ENCODE measurements around the gene WASHC4.
"Not testable (repeated sequence)": the region's sequence is repeated elsewhere in the genome, so short reads cannot be mapped to it uniquely, and the experiment has no call there.

The WASHC4 gene

DNA sequence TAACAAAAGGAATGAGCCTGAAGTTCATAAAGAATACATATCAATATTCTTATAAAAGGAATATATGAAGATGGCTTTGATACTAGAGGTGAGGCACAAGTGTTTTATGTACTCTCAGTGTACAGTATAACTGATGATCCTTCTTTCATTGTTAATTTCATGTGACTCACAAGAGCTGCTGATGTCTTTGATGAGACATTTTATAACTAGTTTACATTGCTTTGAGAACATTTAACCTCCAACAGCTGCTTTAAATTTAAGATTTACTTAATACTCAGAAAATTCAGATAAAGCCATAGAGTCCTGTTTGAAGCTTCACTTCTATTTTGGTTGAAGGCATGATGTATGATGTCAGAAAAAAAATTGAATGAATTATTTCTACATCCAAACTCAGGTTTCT is 59.8 kb downstream of the WASHC4 start:
- DNase-seq, result no peak

DNA sequence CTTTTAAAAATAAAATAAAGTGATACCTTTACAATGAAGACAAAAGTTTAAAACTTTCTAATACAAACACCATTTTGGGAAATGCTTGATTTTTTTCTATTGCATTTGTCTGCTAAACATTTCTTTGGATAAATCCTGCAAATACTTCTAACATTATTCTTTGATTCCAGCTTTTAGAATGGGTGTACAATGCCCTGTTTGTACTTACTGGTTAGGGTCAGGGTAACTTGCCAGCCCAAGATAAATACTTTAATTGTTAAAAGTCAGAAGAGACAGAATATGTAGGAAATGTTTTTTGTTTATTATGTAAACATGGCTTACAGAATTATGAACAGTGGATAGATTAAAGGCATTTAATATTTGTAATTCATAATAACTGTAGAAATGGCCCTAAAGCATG is 60.5 kb downstream of the WASHC4 start:
- no peak for DNase-seq

DNA sequence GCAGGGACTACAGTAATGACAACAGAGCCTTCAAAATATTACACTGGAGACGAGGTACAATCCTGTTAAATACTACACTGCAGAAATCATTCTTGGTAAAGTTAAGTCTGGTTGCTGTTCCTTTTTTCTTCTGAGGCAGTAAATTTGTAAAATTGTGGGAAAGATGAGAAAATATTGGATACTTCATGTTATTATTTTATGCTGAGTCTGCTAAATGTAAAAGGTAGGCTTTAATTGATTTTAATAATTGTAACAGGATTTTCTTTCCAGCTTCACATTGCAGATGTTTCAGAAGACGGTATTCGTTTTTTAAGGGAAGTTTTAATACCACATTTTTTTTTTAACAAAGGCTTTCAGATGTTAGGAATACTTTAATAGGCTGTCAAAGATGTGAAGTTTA is 62.6 kb downstream of the WASHC4 start:
- no peak for DNase-seq

DNA sequence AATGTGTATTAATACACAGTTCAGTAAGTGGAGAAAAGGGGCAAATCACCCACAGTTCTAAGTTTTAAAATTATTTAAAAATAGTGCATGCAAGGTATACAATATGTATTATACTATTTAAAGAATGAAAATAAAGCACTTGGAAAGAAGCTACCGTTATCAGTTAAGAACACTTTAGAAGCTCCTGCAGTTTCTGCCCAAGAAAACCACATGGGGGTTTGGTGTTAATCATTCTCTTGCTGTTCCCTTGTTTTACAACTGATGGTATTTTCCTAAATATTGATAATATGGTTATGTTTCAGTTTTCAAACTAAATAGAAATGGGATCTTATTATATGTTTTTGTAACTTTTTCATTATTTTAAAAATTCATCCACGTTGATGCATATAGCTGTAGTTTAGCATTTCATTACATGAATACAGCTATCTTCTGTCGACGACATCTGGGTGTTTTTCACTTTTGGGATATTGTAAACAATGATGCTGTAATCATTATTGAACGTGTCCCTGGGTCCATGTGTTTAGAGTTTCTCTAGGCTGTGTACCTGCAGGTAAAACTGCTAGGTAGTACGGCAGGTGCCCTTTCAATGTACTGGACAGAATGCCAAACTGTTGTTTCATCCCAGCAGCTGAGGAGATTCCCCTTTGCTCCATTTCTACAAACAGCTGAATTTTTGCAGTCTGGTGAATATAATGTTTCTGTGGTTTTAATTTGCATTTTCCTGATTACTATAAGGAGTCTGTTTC is 64.3 kb downstream of the WASHC4 start:
- no peak for DNase-seq

DNA sequence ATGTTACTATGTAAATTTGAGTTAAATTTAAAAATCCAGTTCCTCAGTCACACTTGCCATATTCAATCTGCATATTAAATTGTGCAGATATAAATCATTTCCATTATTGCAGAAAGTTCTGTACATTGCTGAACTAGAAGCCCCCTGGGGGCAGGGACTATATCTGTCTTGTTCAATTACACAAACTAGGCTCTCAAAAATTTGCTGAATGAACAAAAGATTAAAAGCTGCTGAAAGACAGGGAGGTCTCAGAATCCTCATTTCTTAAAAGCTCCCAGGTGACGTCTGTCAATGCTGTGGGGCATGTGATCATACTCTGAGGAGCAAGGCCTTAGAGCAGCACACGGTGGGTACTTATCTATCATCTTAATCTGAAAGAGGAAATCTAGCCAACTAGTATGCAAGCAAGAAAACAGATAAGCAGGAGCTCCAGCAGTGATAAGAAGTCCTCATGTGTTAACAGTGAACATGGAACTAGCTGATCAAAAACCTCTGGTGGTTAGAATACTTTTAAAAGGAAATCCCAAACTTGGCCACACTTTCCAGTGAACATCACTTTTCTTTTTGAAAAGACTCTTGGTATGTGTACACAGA is 68.0 kb downstream of the WASHC4 start:
- DNase-seq, result no peak

DNA sequence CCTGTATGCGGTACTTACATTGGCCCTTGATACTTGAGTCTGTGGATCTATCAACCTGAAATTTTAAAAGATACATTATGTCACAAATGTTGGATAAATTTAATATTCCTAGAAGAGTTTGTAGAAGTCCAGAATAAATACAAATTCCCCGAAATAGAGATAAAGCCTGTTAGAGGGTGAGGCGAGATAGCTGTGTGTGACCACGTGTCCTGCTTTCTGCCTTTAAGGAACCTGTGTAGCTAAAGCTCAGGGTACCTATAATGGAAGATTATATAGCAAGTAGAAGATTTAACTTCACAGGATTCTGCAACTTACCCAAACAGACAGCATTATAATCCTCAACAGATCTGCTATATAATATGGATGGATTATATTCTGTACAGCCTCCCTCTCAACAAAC is 69.7 kb downstream of the WASHC4 start:
- no peak for DNase-seq

DNA sequence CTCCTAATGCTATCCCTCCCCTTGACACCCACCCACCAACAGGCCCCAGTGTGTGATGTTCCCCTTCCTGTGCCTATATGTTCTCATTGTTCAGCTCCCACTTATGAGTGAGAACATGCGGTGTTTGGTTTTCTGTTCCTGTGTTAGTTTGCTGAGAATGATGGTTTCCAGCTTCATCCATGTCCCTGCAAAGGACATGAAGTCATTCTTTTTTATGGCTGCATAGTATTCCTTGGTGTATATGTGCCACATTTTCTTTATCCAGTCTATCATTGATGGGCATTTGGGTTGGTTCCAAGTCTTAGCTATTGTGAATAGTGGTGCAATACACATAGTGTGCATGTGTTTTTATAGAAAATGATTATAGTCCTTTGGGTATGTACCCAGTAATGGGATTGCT is 71.6 kb downstream of the WASHC4 start:
- not testable (repeated sequence) for DNase-seq

DNA sequence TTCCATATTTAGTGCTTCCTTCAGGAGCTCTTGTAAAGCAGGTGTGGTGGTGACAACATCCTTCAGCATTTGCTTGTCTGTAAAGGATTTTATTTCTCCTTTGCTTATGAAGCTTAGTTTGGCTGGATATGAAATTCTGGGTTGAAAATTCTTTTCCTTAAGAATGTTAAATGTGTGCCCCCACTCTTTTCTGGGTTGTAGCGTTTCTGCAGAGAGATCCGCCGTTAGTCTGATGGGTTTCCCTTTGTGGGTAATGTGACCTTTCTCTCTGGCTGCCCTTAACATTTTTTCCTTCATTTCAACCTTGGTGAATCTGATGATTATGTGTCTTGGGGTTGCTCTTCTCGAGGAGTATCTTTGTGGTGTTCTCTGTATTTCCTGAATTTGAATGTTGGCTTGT is 75.9 kb downstream of the WASHC4 start:
- DNase-seq, result not testable (repeated sequence)

DNA sequence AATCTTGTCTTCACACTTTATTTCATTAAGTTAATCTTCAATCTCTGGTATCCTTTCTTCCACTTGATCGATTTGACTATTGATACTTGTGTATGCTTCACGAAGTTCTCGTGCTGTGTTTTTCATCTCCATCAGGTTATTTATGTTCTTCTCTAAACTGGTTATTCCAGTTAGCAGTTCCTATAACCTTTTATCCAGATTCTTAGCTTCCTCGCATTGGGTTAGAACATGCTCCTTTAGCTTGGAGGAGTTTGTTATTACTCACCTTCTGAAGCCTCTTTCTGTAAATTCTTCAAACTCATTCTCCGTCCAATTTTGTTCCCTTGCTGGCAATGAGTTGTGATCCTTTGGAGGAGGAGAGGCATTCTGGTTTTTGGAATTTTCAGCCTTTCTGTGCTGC is 76.4 kb downstream of the WASHC4 start:
- DNase-seq, result not testable (repeated sequence)

DNA sequence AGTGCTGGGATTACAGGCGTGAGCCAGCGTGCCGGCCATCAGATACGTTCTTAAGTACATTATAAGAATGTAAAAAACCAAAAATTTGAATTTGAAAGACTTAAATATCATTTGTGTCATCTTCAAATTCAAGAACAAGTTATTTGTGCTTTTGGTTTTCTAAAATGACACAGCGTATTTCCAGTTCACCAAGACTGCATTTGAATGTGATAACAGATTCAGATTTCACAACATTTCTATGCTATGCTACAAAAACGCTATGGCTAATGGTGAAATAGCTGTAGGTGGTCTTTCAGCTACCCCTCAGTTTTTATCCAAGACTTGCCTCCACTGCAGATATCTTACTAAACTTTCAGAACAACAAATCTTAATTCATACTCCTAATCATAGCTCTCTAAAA is 81.8 kb downstream of the WASHC4 start:
- DNase-seq, result no peak

DNA sequence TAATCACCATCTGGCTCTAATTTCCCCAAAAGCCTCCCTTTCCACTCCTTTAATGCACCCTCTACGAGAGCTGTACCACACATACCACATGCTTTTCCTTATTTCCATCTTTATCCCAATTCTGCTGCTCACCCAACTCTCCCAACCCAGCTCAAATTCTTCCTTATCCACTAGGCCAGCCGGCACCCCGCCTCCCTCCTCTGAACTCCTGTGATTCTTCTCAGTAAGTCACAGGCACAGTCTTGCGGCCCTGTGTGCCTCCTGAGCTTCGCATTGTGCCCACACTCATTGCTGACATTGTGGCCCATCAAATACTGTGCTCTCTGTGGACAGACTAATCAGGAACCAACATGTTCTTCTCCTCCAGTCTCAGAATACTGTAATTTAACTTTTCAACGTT is 83.0 kb downstream of the WASHC4 start:
- no peak for DNase-seq

DNA sequence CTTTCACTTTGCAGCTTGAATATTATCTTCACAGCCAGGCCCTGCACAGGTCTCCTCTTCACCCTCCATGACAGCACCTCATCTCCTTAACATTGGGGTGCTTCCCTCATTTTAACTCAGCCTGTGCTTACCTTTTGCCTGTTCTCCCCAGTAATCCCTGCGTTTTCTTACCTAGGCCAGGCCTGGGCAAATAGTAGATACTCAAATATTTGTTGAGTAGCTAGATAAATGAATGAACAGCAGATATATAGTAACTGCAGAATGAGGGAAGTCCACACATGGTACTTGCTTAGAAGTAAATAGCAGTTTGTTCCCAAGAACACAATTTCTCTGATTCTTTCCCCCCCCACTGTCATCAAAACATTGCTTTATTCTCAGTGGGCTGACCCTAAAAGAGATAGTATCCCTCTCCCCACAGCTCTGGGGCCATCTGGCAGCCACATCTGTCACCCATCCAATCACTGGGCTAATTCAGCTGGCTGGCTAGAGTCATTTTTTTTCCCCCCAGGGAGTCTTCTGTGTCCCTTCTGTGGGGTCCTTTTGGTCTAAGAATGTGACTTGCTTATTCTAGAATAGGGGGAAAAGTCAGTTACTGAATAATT is 85.2 kb downstream of the WASHC4 start:
- no peak for DNase-seq

DNA sequence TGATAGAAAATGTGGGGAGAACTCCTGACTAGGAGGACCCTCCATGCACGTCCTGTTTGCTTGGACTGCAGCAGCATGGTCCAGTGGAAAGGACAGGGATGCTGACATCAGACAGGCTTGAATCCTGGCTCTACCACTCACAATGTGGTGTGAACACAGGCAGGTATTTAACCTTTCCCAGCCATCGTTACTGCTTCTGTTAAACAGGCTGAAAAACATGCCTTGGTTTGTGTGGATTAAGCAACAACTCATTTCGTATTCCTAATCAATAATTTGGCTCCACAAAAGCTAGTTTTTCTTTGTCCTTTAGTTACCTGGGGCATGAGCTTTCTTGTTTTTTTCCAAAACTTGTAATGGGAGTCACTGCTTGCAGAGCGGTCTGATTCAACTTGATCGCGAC is 87.4 kb downstream of the WASHC4 start:
- DNase-seq, result no peak

DNA sequence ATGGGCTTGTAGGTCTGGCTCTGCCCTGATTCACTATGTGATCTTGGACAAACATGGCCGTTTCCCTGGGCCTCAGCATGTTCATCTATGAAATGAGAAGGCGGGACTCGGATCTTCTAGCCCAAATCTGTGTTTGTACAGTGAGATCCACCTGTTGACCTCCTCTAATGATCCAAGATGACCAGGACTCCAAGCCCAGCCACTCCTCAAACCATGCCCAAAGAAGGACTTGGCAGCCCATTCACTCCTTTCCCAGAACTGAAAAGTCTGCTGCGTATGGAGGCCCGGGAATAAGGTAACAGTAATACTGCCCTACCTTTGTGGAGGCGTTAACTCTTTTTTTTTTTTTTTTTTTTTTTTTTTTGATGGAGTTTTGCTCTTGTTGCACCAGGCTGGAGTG is 88.6 kb downstream of the WASHC4 start:
- no peak for DNase-seq

DNA sequence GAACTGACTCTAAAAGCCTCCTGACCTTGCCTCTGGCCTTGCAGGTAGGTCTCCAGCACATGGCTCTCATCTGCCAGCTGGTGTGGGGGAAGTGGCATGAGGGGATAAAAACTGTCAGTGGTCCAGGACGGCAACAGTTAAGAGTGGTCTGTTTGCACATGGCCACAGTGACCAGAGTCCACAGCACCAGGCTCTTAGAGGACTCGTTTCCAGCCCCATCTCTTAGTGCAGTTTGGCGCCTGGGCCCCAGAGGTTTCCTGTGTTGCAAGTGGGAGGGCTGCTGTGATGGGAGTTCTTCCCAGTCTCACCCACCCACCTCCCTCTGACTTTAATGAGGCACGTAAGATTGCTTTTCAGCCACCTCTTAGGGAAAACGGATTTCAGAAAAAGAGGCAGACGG is 91.4 kb downstream of the WASHC4 start:
- no peak for DNase-seq

DNA sequence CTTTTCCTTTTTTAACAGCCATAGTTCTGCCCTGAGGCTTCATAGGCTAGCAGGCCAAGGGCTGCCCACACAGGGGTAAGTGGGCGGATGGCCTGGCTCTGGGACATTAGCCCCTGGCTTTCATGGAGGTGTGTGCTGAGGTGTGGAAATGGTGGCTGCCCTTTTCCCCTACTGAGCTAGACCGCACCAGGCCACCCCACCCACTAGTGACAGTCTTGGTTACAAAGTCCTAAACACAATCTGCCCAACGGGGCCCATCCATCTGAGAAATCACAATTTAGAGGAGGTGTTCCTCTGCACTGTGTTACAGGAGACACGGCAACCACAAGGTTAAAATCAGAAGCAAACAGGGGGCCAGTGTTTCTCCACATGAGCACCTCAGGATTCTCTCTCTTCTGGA is 92.9 kb downstream of the WASHC4 start:
- DNase-seq, result no peak

DNA sequence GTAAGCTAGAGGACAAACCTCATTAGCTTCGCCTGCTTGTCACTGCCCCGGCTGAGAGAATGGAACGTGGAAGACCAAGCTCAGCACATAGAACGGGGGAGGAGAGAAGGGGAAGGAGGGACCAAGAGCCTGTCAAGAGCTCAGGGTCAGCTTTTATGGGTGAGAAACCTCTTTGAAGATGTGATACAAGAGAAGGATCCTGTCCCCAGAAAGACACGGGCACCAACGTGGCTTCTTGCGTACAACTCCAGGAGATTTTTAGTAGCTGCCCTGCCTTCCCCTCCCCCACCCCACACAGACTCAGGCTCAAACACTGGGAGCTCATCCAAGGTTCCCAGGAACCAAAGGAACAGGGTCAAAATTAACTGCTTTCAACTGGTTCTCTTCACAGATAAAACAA is 93.8 kb downstream of the WASHC4 start:
- no peak for DNase-seq

DNA sequence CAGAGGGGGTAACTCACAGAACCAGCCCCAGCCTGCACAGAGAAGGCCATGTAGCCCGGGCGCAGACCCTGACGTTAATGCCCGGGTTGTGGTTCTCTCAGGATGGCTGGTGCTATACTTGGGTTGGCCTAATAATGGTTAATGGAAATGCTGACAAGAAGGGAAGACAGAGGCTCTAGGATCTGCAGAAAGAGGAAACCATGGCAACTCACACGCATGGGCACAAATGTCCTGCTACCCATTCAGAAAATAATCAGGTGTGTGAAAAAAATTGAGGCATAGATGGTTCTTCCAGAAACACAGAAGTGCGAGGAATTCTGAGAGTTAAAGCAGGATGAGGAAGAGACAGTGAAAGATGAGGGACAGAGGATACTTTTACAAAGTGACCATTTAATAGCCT is 94.7 kb downstream of the WASHC4 start:
- DNase-seq, result no peak

DNA sequence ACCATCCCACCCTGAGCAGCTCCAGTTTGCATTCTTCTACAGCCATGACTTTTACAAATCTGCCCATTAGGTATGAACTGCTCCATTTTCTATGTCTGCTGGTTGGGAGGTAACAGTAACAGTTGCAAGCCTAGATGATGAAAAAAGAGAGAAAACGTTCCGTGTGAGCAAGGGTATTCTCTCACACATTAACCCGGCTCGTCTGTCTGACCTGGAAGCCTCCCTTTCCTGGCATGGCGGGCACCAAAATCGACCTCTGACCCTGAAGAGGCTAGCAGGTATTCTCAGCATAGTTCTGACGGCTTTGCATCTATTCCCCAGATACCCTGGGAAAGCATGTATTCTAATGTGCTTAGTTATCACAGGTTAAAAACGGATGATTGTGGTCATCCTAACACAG is 96.6 kb downstream of the WASHC4 start:
- DNase-seq, result no peak

DNA sequence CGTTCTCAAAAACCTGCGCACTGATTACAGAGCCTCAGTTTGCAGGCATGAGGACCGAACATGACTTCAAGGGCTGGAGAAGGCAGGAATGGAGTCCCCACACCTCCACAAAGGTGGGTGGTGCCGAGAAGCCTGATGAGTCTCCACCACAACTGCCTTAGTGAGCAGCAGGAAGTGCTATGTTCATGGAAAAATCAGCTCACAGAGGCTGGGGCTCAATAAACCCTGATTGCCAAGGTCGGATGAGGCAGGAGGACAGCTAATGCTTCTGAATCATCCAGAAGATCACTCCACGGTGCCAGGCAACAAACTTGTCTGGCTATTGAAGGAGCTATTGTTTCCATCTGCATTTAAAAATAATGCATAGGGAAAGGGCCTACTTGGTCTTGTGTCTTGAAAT is 97.4 kb downstream of the WASHC4 start:
- DNase-seq, result no peak

DNA sequence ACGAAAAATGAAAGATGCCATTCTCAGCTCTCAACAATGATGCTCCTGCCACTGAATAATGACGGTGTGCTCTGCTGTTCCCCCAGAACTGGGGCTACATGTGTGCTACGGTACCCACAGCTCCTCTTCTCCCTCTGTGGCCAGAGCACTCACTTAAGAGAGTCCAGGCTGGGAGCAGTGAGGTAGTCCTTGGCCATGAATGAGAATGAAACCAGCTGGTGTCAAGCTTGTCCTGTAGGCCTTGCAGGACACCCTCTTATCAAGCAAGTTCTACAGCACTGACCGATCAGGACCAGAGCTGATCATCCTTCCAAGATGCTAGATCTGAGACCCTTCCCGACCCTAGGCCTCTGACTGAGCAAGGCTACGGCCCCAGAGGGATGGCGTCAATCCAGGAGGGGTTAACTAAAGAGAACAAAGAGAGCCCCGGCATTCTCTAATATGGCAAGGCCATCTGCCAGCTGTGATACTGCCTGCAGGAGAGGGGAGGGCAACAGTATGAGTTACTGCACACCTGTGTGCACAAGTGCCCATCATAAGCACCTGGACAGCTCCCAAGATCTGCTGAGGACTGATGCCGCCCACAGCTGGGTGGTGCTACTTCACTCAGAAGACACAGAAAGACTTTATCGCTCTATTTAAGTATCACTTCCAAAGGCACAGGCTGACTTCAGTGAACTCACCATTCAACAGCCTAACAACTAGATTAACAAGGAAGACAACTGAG is 98.0 kb downstream of the WASHC4 start:
- DNase-seq, result peak; percentile 92

DNA sequence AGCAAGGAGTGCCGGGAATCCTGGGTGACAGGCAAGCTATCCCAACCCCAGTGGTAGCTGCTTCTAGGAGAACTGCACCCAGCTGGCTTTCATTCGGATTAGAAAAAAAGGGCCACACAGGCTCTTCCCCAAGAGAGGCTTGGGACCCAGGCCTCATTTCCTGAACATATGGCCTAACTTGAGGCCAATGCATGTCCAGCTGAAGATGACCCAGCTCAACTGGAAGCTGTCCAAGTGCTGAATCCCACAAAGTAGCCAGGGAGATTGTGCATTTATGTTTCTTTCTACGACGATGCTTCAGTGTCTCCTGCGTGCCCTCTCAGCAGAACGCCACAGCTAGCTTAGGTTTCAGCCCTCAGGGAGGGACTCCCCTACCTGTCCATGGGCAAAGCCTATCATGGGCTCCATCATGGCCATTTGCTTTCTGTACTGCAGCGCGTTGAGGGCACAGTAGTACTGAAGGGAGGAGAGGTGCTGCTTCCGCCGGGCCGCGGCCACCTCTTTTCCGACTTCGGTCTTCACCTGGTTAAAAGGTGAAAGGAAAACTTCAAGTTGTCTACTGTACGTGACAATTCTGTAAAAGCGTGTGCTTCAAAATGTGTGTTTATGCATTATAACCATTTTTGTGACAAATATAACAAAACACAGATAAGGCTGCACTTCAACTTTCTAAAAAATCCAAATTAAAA is 99.3 kb downstream of the WASHC4 start:
- no peak for DNase-seq

DNA sequence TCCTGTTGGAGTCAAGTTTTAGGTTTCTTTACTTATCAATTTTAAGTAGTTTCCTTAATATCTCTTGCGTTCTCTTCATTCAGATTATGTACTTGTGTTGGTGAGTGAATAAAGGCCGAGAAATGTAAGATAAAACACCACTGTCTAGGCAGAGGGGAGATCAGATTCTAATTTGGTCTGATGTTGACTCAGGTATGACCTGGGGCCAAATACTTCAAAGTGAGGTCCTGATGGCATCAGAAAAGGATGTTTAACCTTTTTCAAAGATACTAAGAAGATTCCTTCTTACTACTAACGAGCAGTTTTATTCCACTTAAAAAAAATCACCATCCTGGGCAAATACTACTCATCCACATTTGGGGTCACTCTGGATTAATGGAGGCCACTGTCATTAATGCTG is 101.6 kb downstream of the WASHC4 start:
- DNase-seq, result no peak
